Stimulated activated naive CD8-positive, alpha-beta T cell treated with anti-CD3 and anti-CD28 coated beads, Interleukin-15, Interleukin-2, amounts not matched to agents 100 ng/mL and 50 ng/mL, for 24 hours (primary cell): ENCODE results near the gene PLEKHA1.

Experiments
- H3K27ac Mint-ChIP-seq: one replicate; pipeline ENCODE4 v1.8.0; 2021; ENCODE audit warnings: mild to moderate bottlenecking, mixed read lengths
- H3K27me3 Mint-ChIP-seq: one replicate; pipeline ENCODE4 v1.8.0; 2021; ENCODE audit warnings: mixed read lengths
- H3K36me3 Mint-ChIP-seq: one replicate; pipeline ENCODE4 v1.8.0; 2021; ENCODE audit warnings: low read depth, mixed read lengths
- H3K4me1 Mint-ChIP-seq: one replicate; pipeline ENCODE4 v1.8.0; 2021; ENCODE audit warnings: low read depth, mixed read lengths
- H3K4me3 Mint-ChIP-seq: one replicate; pipeline ENCODE4 v1.8.0; 2021; ENCODE audit warnings: mild to moderate bottlenecking, mixed read lengths
- H3K9me3 Mint-ChIP-seq: one replicate; pipeline ENCODE4 v1.8.0; 2021; ENCODE audit warnings: mixed read lengths

PLEKHA1 gene

GRCh38 chr10:122374237-122374858 lies at the start of gene PLEKHA1:
TSS of gene PLEKHA1 (plus strand) at chr10:122374708. CDS start at chr10:122393201, 18,493 bp downstream.
- Mint-ChIP-seq H3K4me1 (peaks cover 53% of the 10 kb centered on the region), H3K27ac (peak within 1 kb of the TSS; percentile 97), H3K27me3 (peaks cover 25% of the 10 kb centered on the region), H3K4me3 (peak within 1 kb of the TSS; percentile 91), H3K9me3 (no peaks in the 10 kb centered on the region), H3K36me3 (peaks cover 6% of the 10 kb centered on the region)

- H3K27me3 Mint-ChIP-seq, result peaks cover 35% of the 10 kb centered on the region
- H3K4me3 Mint-ChIP-seq, result no peak overlapping the region
- no peaks in the 10 kb centered on the region for H3K4me1 Mint-ChIP-seq
- no peaks in the 10 kb centered on the region for H3K36me3 Mint-ChIP-seq
- no peak overlapping the region for H3K27ac Mint-ChIP-seq
- no peaks in the 10 kb centered on the region for H3K9me3 Mint-ChIP-seq
Measured at GRCh38 chr10:122325235-122325634, 49.3 kb upstream of the PLEKHA1 start.

DNA sequence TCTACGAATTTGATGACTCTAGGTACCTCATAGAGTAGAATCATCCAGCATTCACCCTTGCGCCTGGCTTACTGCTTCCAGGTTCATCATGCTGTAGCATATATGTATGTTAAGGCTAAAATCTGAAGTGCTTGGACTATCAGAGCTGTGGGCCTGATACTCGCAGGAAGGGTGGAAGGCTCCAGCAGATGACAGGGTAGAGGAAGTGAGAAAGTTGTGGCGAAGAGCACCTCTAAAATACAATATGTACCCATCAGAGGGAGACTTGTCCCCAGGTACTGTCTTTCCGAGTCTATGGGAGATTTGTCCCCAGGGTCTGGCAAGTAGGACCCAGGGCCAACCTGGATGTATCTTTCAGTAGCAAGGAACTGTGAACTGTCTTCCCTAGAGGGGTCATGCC lies 48.1 kb upstream of the PLEKHA1 start:
- Mint-ChIP-seq H3K4me1 (no peaks in the 10 kb centered on the region), H3K36me3 (no peaks in the 10 kb centered on the region), H3K27ac (no peak overlapping the region), H3K27me3 (peaks cover 30% of the 10 kb centered on the region), H3K9me3 (no peaks in the 10 kb centered on the region), H3K4me3 (no peak overlapping the region)

DNA sequence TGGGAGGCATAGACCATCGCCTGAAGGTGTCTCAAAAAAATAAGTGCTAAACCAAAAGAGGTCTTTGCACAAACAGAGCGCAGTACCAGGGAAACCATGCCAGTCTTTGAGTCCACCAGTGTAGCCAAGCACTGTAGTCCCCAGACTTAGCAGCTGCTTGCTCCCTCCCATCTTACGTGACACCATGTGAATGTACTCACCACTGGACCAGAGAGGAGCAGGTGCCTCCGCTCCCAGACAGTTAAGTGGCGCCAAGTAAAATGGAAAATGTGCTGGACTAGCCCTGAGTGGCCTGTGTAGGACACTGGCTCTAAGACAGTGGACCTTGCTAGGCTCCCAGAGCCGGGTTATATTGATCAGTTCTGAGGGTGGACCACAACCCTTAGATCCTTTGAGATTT lies 47.7 kb upstream of the PLEKHA1 start:
- H3K4me3 Mint-ChIP-seq, result no peak overlapping the region
- H3K36me3 Mint-ChIP-seq, result no peaks in the 10 kb centered on the region
- peaks cover 30% of the 10 kb centered on the region for H3K27me3 Mint-ChIP-seq
- H3K27ac Mint-ChIP-seq, result no peak overlapping the region
- no peaks in the 10 kb centered on the region for H3K9me3 Mint-ChIP-seq
- H3K4me1 Mint-ChIP-seq, result no peaks in the 10 kb centered on the region

- no peaks in the 10 kb centered on the region for H3K36me3 Mint-ChIP-seq
- no peak overlapping the region for H3K27ac Mint-ChIP-seq
- H3K4me1 Mint-ChIP-seq, result no peaks in the 10 kb centered on the region
- no peak overlapping the region for H3K4me3 Mint-ChIP-seq
- peaks cover 30% of the 10 kb centered on the region for H3K27me3 Mint-ChIP-seq
- no peaks in the 10 kb centered on the region for H3K9me3 Mint-ChIP-seq
Measured at GRCh38 chr10:122327237-122328206, 47.0 kb upstream of the PLEKHA1 start.

DNA sequence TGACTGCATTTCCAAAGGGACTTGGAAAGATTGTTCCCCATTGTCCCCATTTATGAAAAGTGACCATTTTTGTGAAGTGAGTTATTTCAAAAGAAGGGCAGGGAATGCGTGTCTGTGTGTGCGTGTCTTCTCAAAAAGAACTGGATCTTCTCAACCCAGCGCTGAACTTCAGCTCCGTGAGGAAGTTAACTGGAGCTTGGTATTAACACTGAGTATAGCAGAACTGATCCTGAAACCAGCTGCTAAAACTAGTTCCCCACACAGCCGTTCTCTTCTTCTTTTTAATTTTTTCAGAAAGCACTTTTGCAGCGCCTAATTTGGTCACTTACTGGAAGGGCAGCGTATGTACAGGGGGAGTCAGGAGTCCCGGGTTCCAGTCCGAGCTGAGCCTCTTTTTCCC lies 45.8 kb upstream of the PLEKHA1 start:
- Mint-ChIP-seq H3K27me3 (peaks cover 24% of the 10 kb centered on the region), H3K4me3 (no peak overlapping the region), H3K36me3 (no peaks in the 10 kb centered on the region), H3K9me3 (no peaks in the 10 kb centered on the region), H3K4me1 (peaks cover 6% of the 10 kb centered on the region), H3K27ac (no peak overlapping the region)

- peaks cover 20% of the 10 kb centered on the region for H3K27me3 Mint-ChIP-seq
- H3K36me3 Mint-ChIP-seq, result no peaks in the 10 kb centered on the region
- H3K4me1 Mint-ChIP-seq, result peaks cover 6% of the 10 kb centered on the region
- H3K27ac Mint-ChIP-seq, result no peak overlapping the region
- H3K9me3 Mint-ChIP-seq, result no peaks in the 10 kb centered on the region
- H3K4me3 Mint-ChIP-seq, result no peak overlapping the region
Measured at GRCh38 chr10:122329416-122329815, 45.1 kb upstream of the PLEKHA1 start.

GRCh38 chr10:122331100-122331499 lies 43.4 kb upstream of the PLEKHA1 start:
- Mint-ChIP-seq H3K4me1 (peaks cover 6% of the 10 kb centered on the region), H3K4me3 (no peak overlapping the region), H3K27ac (no peak overlapping the region), H3K36me3 (no peaks in the 10 kb centered on the region), H3K9me3 (no peaks in the 10 kb centered on the region), H3K27me3 (peaks cover 18% of the 10 kb centered on the region)

- no peaks in the 10 kb centered on the region for H3K9me3 Mint-ChIP-seq
- H3K27ac Mint-ChIP-seq, result no peak overlapping the region
- peaks cover 6% of the 10 kb centered on the region for H3K4me1 Mint-ChIP-seq
- H3K27me3 Mint-ChIP-seq, result peaks cover 18% of the 10 kb centered on the region
- H3K36me3 Mint-ChIP-seq, result no peaks in the 10 kb centered on the region
- H3K4me3 Mint-ChIP-seq, result no peak overlapping the region
Measured at GRCh38 chr10:122331615-122332446, 42.7 kb upstream of the PLEKHA1 start.

DNA sequence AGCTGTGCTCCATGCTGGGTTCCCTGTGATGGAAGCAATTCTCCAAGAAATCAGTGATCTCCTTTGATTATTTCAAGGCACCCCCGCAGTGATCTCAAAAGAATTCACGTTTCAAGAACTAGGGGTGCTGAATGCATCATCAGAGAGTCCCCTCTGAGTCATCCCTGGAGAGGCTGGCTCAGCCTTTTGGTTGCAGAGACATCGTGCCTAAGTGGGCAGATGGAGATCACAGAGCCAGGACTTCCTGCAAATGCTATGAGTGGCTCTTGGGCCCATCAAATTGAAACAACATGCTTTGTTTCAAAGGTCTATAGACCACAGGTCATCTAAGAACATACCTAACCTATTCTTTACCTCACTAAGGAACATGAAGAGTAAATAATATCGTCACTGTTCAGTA lies 41.5 kb upstream of the PLEKHA1 start:
- H3K4me1 Mint-ChIP-seq, result peaks cover 6% of the 10 kb centered on the region
- H3K27ac Mint-ChIP-seq, result no peak overlapping the region
- no peaks in the 10 kb centered on the region for H3K36me3 Mint-ChIP-seq
- no peak overlapping the region for H3K4me3 Mint-ChIP-seq
- H3K27me3 Mint-ChIP-seq, result peaks cover 23% of the 10 kb centered on the region
- no peaks in the 10 kb centered on the region for H3K9me3 Mint-ChIP-seq

DNA sequence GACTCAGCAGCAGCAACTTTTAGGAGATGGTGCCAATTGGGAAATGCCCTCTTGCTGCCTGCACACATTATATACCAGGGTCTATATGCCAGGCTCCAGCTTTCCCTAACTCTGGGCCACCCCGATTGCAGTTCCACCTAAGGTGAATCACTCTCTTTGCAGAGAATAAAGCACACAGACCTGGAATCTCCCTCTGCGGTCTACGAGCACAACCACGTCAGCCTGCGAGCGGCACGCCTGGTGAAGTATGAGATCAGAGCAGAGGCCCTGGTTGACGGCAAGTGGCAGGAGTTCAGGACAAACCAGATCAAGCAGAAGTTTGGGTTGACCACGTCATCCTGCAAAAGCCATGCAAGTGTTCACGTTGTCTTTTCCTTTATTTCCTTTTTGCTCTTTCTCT lies 38.2 kb upstream of the PLEKHA1 start:
- Mint-ChIP-seq H3K27me3 (peaks cover 20% of the 10 kb centered on the region), H3K27ac (no peak overlapping the region), H3K4me3 (no peak overlapping the region), H3K36me3 (no peaks in the 10 kb centered on the region), H3K9me3 (no peaks in the 10 kb centered on the region), H3K4me1 (peaks cover 6% of the 10 kb centered on the region)

DNA sequence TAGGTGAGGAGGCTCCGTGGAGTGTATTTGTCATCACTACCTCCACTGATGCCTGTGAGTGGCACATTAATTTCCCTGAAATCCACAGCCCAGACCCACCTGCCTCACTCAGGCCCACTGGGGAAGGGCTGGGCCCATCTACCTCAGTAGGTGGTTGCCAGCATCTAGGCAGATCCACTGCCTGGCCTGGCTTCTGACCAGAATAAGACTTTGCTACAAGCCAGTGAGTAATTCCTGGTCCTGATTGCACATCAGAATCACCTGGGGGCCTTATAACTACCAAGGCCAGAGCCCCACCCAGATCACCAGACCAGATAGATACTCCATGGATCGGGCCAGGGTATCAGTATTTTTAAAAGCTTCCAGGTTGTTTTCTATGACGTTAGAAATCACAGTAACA lies 37.5 kb upstream of the PLEKHA1 start:
- Mint-ChIP-seq H3K9me3 (no peaks in the 10 kb centered on the region), H3K4me3 (no peak overlapping the region), H3K27ac (no peak overlapping the region), H3K4me1 (peaks cover 6% of the 10 kb centered on the region), H3K27me3 (peaks cover 16% of the 10 kb centered on the region), H3K36me3 (no peaks in the 10 kb centered on the region)

GRCh38 chr10:122338609-122339441 lies 35.7 kb upstream of the PLEKHA1 start:
- Mint-ChIP-seq H3K27ac (no peak overlapping the region), H3K36me3 (no peaks in the 10 kb centered on the region), H3K4me3 (no peak overlapping the region), H3K9me3 (no peaks in the 10 kb centered on the region), H3K27me3 (peaks cover 12% of the 10 kb centered on the region), H3K4me1 (peaks cover 8% of the 10 kb centered on the region)

GRCh38 chr10:122341141-122341810 lies 33.2 kb upstream of the PLEKHA1 start:
- Mint-ChIP-seq H3K9me3 (no peaks in the 10 kb centered on the region), H3K4me3 (no peak overlapping the region), H3K36me3 (no peaks in the 10 kb centered on the region), H3K27ac (no peak overlapping the region), H3K27me3 (peaks cover 7% of the 10 kb centered on the region), H3K4me1 (peaks cover 15% of the 10 kb centered on the region)
